Measurements from ENCODE around the gene B3GALT4. TPM values are rescaled to one million over a fixed set of nuclear protein-coding genes. Genes with fewer than 3 reads are reported as not detected.

B3GALT4 gene
- total RNA-seq, 3 donors from 2014 or later (not counting 1 experiment from before 2014, with no cell fraction given): 22.7 to 24.1 (median 23.1) TPM

GRCh38 chr6:33317419-33317668 is 40.4 kb downstream of the B3GALT4 start:
- ATAC-seq: peak in 1 of 3 donors; percentile 2
- H3K4me1 ChIP-seq (ENCODE audit: control insufficient read depth, insufficient read depth, low read length): peaks cover 78% of the 10 kb centered on the region
- intact Hi-C loops (cut with micrococcal nuclease): no loop called here
- no peak for TF ChIP-seq CTCF (IDR thresholded peaks at IDR 0.05)
- H3K36me3 ChIP-seq (ENCODE audit: control insufficient read depth, insufficient read depth, low read length): peaks cover 38% of the 10 kb centered on the region
- H3K9me3 ChIP-seq (ENCODE audit: control insufficient read depth, insufficient read depth, low read length): no peaks in the 10 kb centered on the region
- Mint-ChIP-seq H3K36me3 (peaks cover 25% of the 10 kb centered on the region), H3K4me1 (peaks cover 57 to 93% of the 10 kb centered on the region in 2 donors), H3K27me3 (ENCODE audit: low read depth in 2 of 2) (no peaks in the 10 kb centered on the region), H3K9me3 (no peaks in the 10 kb centered on the region), H3K4me3 (peak overlapping the region; percentile 97), H3K27ac (peak overlapping the region; percentile 98 to 99)
- H3K27ac ChIP-seq (ENCODE audit: low read length): peak overlapping the region; percentile 55
- H3K27me3 ChIP-seq (ENCODE audit: control insufficient read depth, insufficient read depth, low read length): no peaks in the 10 kb centered on the region
- H3K4me3 ChIP-seq (ENCODE audit: low read length): no peak overlapping the region
- DNase-seq: no peak
- under 1% methylated on average over 15 of the region's 27 CpGs for WGBS (ENCODE audit: insufficient coverage)

DNA sequence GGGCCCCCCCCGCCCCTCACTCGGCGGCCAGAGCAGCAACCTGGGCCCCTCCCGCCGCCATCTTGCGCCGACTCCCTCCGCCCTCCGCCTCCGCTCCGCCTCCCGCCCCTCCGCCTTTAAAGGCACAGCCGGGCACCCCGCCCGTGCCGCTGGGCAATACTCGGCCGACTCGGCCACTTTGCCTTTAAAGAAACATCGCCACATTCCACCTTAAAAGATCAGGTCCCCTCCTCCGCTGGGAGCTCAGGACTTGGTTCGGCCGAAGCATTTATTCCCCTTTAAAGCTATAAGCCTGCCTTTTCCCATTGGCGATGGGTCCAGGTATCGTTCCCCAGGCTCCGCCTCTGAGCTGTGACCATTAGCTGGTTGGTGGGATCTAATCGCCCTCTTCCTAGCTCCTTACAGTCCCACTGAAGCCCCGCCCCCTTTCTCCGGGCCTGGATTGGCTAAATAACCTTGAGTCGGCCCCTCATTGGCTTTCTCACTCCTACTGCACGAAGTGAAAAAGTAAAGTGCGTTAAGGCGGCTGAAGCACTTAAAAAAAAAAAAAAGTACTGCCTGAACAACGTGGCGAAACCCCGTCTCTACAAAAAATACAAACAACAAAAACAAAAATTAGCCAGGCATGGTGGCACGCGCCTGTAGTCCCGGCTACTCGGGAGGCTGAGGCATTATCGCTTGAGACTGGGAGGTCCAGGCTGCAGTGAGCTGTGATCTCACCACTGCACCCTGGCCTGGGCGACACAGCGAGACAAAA is 40.9 kb downstream of the B3GALT4 start, which contains the start of gene ZBTB22:
TSS of gene ZBTB22 (minus strand) at position 76 of the 757 bp plus-strand sequence. CDS start 828 bp downstream, outside the sequence.
- H3K36me3 Mint-ChIP-seq: peaks cover 25% of the 10 kb centered on the region

GRCh38 chr6:33318426-33319073 is 41.6 kb downstream of the B3GALT4 start:
- no peak for TF ChIP-seq CTCF (IDR thresholded peaks at IDR 0.05)
- peaks cover 61 to 93% of the 10 kb centered on the region in 2 donors for H3K4me1 Mint-ChIP-seq
- WGBS (ENCODE audit: insufficient coverage): 67% methylated on average over 7 of the region's 8 CpGs
- Histone ChIP-seq H3K27me3 (ENCODE audit: control insufficient read depth, insufficient read depth, low read length) (no peaks in the 10 kb centered on the region), H3K4me3 (ENCODE audit: low read length) (peak overlapping the region; percentile 65), H3K27ac (ENCODE audit: low read length) (peak overlapping the region; percentile 84), H3K4me1 (ENCODE audit: control insufficient read depth, insufficient read depth, low read length) (peaks cover 79% of the 10 kb centered on the region), H3K9me3 (ENCODE audit: control insufficient read depth, insufficient read depth, low read length) (no peaks in the 10 kb centered on the region), H3K36me3 (ENCODE audit: control insufficient read depth, insufficient read depth, low read length) (peaks cover 38% of the 10 kb centered on the region)
- peak overlapping the region; percentile 97 for H3K4me3 Mint-ChIP-seq
- DNase-seq: no peak
- intact Hi-C loops (cut with micrococcal nuclease): no loop called here
- H3K36me3 Mint-ChIP-seq: peaks cover 25% of the 10 kb centered on the region
- H3K27ac Mint-ChIP-seq: peak overlapping the region; percentile 98 to 99
- ATAC-seq: no peak
- H3K27me3 Mint-ChIP-seq (ENCODE audit: low read depth in 2 of 2): no peaks in the 10 kb centered on the region
- H3K9me3 Mint-ChIP-seq: no peaks in the 10 kb centered on the region

More for the DNA sequence above, 40.9 kb downstream of the B3GALT4 start, which contains the start of gene ZBTB22:
- peak within 1 kb of the TSS; percentile 97 for H3K4me3 Mint-ChIP-seq
- WGBS (ENCODE audit: insufficient coverage): 1% methylated on average over 44 of the region's 44 CpGs
- peaks cover 75% of the 10 kb centered on the region for H3K4me1 ChIP-seq (ENCODE audit: control insufficient read depth, insufficient read depth, low read length)
- ATAC-seq: peak; percentile 59 to 80 (median 65)
- H3K9me3 ChIP-seq (ENCODE audit: control insufficient read depth, insufficient read depth, low read length): no peaks in the 10 kb centered on the region
- peak within 1 kb of the TSS; percentile 65 for H3K4me3 ChIP-seq (ENCODE audit: low read length)
- peak; percentile 94 to 98 for DNase-seq
- no peaks in the 10 kb centered on the region for H3K9me3 Mint-ChIP-seq
- H3K36me3 ChIP-seq (ENCODE audit: control insufficient read depth, insufficient read depth, low read length): peaks cover 38% of the 10 kb centered on the region
- H3K27me3 ChIP-seq (ENCODE audit: control insufficient read depth, insufficient read depth, low read length): no peaks in the 10 kb centered on the region
- no peaks in the 10 kb centered on the region for H3K27me3 Mint-ChIP-seq (ENCODE audit: low read depth in 2 of 2)
- peaks cover 57 to 93% of the 10 kb centered on the region in 2 donors for H3K4me1 Mint-ChIP-seq
- peak within 1 kb of the TSS; percentile 98 to 99 for H3K27ac Mint-ChIP-seq
- intact Hi-C loops (cut with micrococcal nuclease): no loop called here
- TF ChIP-seq CTCF (IDR thresholded peaks at IDR 0.05): no peak
- H3K27ac ChIP-seq (ENCODE audit: low read length): peak within 1 kb of the TSS; percentile 84

Measured in natural killer cell (primary cell).